HG02588 (cell line): ENCODE data around the gene CLSTN2.

Experiments
- ATAC-seq: cut with Tn5 transposase; IDR thresholded peaks from one replicate; pipeline ENCODE4 v1.9.1; 2021; ENCODE audit warnings: mild to moderate bottlenecking, moderate library complexity; ENCODE audit not compliant: unreplicated experiment

Gene CLSTN2

DNA sequence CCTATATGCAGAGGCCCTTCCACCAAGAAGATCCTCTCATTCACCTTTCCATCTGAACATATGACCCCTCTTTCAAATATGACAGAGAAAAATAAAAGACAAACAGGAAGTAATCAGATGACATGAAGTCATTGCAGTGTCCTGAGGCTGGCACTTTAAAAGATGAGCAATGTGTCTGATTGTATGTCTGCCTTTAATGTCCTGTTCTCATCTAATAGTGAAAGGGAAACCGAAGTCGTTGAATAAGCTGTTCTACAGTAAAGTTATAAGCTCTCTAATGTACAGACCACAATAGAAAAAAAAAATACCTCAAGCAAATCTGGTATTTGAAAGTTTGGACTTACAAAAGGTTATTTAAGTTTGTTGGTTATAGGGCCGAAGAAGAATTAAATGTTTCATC, 243.0 kb downstream of the CLSTN2 start:
- no peak for ATAC-seq

GRCh38 chr3:140178482-140178881, 243.5 kb downstream of the CLSTN2 start:
- no peak for ATAC-seq

GRCh38 chr3:140180603-140181002, 245.6 kb downstream of the CLSTN2 start:
- ATAC-seq = no peak

DNA sequence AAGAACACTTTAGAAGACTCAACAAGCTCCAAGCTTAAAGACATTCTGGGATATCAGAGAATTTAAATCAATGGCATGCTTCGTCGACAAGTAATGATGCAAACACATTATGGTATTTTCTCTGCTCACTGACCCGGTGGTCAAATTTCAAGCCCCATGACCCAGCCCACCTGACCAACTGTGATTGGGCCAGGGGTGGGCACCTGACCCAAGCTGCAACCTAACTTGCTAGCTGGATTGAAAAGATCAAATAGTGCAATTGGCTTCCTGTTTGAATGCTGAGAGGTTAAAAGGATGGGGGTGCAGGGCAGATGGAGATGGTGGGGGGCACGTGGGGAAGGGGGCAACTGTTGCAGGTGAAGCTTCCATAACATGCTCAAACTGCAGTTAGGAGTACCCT, 250.4 kb downstream of the CLSTN2 start:
- no peak for ATAC-seq

DNA sequence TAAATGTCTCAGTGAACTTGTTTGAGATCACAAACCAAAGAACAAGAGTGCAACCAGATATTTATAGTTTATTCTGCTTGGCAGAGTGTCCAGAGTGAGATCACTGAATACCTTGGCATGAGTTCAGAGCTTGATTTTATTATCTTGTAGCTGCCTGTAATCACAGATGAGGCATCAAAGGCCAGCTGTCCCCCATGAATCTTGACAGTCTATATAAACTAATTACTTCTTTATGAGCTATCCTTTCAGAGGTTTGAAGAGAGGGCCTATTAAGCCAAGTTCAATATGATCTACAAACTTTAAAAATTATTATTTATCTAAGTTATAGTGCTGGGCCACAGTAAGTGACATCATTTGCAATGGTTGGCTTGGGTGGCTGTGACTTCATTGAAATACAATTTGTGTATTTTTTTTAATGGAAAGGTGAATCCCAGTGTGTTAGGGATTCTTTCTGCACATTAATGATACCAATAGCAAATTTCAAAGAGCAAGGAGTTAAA, 251.5 kb downstream of the CLSTN2 start:
- ATAC-seq = no peak

- no peak for ATAC-seq
These were observed 252.0 kb downstream of the CLSTN2 start for GRCh38 chr3:140187028-140187427.

DNA sequence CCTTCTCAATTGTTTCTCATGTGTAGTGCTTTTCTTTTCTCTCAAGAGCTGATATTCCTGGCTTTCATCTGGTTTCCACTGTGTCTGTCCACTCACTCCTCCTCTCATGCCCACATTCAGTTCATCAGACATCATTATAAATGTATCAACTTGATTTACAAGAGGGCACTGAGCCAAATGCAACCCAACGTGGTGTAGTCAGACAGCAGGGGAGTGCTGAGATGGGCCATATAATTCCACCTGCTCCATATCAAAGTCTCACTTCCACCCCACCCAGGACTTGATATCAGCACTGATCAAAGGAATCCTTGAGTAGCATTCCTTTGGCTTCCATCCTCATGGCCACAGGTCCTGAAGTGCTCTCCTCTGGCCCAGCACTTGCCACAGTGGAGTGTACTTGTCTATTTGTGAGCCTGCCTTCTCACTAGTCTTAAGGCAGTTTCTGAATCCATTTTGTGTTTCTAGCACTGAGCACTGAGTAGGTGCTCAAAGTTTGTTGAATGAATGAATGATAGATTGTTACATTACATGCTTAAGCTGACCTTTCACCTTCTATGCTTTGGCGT, 252.8 kb downstream of the CLSTN2 start:
- no peak for ATAC-seq

DNA sequence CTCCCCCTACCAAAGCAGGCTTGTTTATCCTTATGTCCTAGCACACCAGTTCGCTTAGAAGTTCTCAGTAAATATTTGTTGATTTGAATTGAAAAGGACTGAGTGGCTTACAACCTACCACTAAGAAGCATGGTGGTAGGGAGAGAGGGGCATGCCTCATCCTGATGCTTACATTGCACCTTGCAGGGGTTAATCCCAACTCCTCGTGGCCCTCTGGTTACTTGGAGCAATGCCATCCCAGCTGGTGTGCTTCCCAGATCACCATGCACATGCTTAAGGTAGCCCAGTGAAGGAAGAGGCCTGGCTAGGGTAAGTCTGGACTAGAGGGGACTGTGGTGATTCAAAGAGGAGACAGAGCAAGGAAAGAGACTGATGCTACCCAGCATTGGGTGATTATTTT, 253.3 kb downstream of the CLSTN2 start:
- ATAC-seq = no peak

- no peak for ATAC-seq
These were observed 254.3 kb downstream of the CLSTN2 start for GRCh38 chr3:140189267-140189666.

- ATAC-seq = no peak
These were observed 255.0 kb downstream of the CLSTN2 start for GRCh38 chr3:140189976-140190375.

GRCh38 chr3:140196970-140197369, 262.0 kb downstream of the CLSTN2 start:
- ATAC-seq = no peak

DNA sequence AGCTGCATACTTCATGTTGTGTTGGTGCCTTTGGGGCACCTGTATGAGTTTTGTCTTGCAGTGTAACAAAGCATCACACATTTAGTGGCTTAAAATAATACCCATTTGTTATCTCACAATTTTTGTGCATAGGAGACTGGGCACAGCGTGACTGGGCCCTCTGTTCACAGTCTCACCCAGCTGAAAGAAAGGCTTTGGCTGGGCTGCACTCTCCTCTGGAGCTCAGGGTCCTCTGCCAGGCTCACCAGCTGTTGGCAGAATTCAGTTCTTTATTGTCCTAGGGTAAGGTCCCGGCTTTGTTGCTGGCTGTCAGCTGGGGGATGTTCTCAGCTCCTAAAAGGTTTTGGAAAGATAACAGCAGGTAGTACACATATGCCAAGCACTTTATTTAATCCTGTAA, 263.3 kb downstream of the CLSTN2 start:
- ATAC-seq = no peak

DNA sequence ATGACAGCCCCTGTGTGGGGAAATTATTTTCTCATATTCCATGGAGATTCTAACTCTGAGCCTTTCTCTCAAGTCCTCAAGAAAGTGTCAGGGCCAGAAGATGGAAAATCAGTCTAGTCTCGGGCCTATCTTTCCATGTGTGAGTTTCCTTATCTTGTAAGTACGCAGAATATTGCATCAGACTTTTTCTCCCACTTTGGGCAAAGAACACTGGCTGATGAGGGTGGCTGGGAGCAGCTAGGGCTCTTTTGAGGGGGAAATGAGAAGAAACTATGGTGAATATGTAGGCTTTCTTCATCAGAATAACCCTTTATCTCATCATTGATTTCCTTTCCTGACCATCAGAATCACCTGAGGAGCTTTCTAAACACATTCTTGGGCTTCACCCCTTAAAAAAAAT, 264.0 kb downstream of the CLSTN2 start:
- no peak for ATAC-seq

- no peak for ATAC-seq
These were observed 264.8 kb downstream of the CLSTN2 start for GRCh38 chr3:140199743-140200142.

DNA sequence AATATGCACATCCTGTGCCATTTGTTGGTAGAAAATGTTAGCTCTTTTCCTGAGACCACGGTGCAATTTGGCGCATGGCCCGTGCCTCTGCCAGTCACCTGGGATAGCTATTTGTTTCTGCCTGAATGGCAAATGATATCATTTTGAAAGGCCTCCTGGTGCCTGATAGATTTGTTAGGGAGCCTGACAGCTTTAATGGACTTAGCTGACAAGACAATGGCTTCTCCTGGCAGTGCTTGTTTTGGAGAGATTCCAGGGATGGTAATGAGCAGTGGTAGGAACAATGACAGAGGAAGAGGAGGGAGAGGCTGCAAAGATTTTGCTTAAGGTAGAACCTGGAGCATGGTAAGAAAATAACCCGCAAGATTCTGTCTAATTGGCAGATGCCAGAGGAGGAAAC, 268.5 kb downstream of the CLSTN2 start:
- no peak for ATAC-seq

DNA sequence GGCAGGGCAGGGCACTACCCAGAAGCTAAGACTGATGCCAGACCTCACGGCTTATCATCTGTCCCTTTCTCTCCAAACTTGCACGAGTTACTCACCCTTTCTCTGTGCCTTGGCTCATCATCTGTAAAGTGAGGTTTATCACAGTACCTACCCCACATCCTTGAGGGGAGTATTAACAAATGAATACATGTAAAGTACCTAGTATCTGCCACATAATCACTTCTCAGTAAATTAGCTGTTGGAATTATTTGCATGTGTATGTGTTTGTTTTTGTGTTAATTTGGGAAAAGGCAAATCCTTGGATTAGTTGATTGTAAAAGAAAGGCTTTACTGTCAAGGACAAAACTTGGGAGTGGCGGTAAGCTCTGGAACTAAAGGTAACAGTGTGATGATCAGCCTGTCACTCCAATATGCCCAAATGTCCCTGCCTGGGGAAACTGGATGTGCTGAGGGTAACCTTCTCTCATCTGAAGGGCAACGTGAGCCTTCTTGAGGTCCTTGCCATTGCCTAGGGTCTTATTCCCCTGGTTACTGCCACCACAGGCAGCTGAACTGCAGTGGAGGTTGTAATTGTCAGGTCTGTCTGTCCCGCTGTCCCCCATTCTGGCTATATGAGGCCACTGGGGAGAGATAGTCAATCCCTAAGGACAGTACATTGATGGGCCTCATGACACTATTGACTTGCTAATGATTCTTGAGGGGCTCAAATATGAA, 269.4 kb downstream of the CLSTN2 start:
- ATAC-seq = no peak

DNA sequence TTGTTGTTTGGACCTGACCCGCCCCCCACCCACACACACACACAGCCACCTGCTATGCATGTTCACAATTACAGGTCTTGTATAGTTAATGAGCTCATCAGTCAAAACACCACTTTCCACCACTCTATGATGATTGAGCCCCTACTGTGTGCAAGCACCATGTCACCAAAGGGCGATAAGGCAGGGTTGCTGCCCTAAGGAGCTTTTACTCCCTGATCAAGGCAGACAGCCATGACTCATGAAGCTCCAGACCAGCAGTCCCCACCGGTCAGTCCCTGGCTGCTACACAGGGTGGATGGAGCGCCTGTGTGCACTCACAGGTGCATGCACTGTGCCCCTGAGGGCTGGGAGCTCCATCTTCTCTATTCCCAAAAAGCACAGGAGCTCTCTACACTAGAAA, 270.6 kb downstream of the CLSTN2 start:
- ATAC-seq = no peak

DNA sequence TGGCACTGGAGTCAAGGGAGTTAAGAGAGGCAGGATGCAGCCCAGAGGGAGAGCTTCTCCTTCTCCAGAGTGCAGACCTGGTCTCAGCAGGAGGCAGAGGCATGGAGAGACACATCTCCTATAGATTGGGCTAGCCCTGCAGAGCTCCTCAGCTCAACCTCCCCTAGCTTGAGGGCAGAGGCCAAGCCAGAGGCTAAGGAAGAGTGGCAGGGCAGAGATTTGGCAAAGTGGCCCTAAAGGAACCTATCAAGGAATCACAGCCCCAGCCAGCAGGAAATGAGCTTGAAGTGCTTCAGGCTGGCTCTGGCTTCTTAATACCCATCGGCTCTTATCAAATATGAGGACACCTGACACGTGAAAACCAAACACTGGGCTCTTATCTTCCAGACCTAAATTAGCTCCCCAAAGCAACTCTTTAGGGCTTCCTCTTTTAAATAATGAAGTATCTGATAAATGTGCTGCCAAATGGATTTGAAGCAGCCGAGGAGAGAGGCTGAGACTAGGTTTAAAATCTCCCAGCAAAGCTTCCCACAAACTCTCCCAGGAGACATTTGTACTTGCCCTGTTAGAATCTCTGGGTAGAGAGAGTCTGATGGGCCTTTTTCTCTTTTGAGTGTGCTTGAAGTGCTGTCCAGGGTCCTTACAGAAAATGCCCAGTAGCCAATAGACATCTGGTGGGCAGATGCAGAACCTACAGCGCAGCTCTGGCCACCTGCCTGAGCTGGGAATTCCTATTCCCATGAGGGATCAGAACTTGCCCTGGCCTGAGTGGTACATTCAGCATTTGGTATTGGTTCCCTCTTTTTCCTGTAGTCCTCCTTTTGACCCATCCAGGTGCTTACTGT, 271.4 kb downstream of the CLSTN2 start:
- no peak for ATAC-seq

DNA sequence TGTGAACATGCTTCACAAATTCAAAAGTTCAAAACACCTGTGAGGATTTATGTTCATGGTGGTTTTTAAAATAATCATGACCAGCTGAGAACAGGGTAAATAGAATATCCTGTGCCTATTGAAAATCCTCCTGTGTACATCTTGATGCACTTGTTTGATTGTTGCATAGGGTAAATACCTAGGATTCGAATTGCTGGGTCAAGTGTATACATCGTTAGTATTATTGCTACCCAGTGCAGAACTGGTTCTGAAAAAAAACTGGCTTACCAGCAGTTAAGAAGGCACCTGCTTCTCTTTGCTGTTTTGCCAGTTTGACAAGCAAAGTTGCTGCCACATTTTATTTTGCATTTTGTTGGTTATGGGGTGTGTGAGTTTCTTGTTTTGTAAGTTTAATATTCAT, 272.6 kb downstream of the CLSTN2 start:
- ATAC-seq = no peak

- ATAC-seq = no peak
These were observed 281.3 kb downstream of the CLSTN2 start for GRCh38 chr3:140216249-140216648.

- no peak for ATAC-seq
These were observed 284.3 kb downstream of the CLSTN2 start for GRCh38 chr3:140219291-140219690.

DNA sequence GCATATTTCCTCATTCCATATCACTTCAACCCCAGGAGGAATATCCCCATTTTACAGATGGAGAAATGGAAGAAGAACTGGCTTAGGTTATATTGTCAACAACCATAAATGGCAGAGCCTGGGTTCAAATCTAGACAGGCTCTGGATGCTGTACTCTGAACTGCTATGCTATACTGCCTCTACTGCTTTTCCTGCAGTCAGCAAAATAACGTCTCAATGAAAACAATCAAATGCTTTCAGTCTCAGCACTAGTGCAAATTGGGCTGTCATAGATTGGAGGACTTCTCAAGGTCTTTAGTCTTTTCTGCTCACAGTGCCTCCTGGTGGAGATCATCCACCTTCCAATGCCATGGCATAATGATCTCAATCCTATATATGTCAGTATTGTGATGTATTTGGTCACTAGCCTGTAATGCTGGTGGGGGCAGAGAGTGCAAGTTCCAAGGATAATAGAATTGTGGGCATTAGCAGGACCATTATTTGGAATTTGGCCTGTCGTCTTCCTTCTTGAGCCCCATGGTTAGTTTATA, 285.0 kb downstream of the CLSTN2 start:
- no peak for ATAC-seq
